ENCODE data around the gene LAMTOR2. TPM values are rescaled to one million over a fixed set of nuclear protein-coding genes. Genes with fewer than 3 reads are reported as not detected.

The LAMTOR2 gene
- polyA plus RNA-seq, 1 donor from 2014 or later, result 81.3 TPM

DNA sequence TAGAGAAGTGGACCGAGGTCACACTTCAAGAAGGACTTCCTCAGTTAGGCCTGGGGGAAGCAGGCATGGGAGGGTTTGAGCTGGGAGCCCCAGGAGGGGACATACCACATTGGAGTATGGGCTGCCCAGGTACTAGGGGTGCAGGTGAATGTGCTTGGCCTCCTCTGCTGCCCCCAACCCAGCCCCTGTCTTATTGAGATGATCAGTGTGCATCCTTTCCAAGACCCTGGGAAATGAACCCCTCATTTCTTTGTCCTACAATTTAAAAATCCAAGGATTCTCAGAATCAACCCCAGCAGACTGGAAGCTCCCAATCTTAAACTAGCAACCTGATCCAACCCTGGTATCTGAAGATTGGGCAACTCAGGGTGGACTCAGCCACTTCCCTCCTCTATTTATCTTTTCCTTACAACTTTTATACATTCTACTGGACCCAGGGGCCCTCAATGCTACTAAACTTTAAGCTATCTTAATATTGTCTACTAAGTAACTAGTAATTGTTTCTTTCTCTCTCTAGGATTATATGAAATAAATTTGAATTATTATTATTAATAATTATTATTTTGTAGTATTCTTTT lies 18.6 kb downstream of the LAMTOR2 start:
- Histone ChIP-seq H3K9me3 (ENCODE audit: low read length) (no peaks in the 10 kb centered on the region), H4K20me1 (ENCODE audit: insufficient read depth) (peaks cover 54% of the 10 kb centered on the region), H3K36me3 (ENCODE audit: insufficient read depth, low read length) (peaks cover 9% of the 10 kb centered on the region), H3F3A (ENCODE audit: insufficient read depth, low read length, poor library complexity, severe bottlenecking) (peaks cover 5% of the 10 kb centered on the region), H2AFZ (ENCODE audit: low read depth, low read length) (no peak overlapping the region), H3K9ac (ENCODE audit: low read length) (no peak overlapping the region), H3K27ac (ENCODE audit: low read length) (no peak overlapping the region), H3K9me2 (ENCODE audit: insufficient read depth, low read length) (no peaks in the 10 kb centered on the region), H3K27me3 (ENCODE audit: insufficient read depth, low read depth, low read length) (no peaks in the 10 kb centered on the region), H3K4me2 (ENCODE audit: low read length) (no peak overlapping the region), H3K79me2 (replicated peaks; ENCODE audit: insufficient read depth, low read length) (peaks cover 44% of the 10 kb centered on the region), H3K4me3 (ENCODE audit: low read length) (no peak overlapping the region)
- TF ChIP-seq POLR2AphosphoS5 (IDR thresholded peaks at IDR 0.05), result no peak
- TF ChIP-seq EP300 (conservative IDR thresholded peaks at IDR 0.05; ENCODE audit: poor library complexity, severe bottlenecking), result no peak
- TF ChIP-seq, protein P1, sequence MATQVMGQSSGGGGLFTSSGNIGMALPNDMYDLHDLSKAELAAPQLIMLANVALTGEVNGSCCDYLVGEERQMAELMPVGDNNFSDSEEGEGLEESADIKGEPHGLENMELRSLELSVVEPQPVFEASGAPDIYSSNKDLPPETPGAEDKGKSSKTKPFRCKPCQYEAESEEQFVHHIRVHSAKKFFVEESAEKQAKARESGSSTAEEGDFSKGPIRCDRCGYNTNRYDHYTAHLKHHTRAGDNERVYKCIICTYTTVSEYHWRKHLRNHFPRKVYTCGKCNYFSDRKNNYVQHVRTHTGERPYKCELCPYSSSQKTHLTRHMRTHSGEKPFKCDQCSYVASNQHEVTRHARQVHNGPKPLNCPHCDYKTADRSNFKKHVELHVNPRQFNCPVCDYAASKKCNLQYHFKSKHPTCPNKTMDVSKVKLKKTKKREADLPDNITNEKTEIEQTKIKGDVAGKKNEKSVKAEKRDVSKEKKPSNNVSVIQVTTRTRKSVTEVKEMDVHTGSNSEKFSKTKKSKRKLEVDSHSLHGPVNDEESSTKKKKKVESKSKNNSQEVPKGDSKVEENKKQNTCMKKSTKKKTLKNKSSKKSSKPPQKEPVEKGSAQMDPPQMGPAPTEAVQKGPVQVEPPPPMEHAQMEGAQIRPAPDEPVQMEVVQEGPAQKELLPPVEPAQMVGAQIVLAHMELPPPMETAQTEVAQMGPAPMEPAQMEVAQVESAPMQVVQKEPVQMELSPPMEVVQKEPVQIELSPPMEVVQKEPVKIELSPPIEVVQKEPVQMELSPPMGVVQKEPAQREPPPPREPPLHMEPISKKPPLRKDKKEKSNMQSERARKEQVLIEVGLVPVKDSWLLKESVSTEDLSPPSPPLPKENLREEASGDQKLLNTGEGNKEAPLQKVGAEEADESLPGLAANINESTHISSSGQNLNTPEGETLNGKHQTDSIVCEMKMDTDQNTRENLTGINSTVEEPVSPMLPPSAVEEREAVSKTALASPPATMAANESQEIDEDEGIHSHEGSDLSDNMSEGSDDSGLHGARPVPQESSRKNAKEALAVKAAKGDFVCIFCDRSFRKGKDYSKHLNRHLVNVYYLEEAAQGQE (IDR thresholded peaks at IDR 0.05; ENCODE audit: borderline replicate concordance), result no peak
- no peak for TF ChIP-seq MXI1 (conservative IDR thresholded peaks at IDR 0.05; ENCODE audit: poor library complexity, severe bottlenecking)
- TF ChIP-seq, protein P2, sequence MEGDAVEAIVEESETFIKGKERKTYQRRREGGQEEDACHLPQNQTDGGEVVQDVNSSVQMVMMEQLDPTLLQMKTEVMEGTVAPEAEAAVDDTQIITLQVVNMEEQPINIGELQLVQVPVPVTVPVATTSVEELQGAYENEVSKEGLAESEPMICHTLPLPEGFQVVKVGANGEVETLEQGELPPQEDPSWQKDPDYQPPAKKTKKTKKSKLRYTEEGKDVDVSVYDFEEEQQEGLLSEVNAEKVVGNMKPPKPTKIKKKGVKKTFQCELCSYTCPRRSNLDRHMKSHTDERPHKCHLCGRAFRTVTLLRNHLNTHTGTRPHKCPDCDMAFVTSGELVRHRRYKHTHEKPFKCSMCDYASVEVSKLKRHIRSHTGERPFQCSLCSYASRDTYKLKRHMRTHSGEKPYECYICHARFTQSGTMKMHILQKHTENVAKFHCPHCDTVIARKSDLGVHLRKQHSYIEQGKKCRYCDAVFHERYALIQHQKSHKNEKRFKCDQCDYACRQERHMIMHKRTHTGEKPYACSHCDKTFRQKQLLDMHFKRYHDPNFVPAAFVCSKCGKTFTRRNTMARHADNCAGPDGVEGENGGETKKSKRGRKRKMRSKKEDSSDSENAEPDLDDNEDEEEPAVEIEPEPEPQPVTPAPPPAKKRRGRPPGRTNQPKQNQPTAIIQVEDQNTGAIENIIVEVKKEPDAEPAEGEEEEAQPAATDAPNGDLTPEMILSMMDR (IDR thresholded peaks at IDR 0.05; ENCODE audit: poor library complexity, severe bottlenecking), result no peak
- no peak for TF ChIP-seq EZH2 (IDR thresholded peaks at IDR 0.05; ENCODE audit: borderline replicate concordance, insufficient read depth, low read length, poor library complexity, severe bottlenecking)
- TF ChIP-seq RAD21 (conservative IDR thresholded peaks at IDR 0.05), result no peak
- no peak for TF ChIP-seq TAF1 (IDR thresholded peaks at IDR 0.05; ENCODE audit: low read depth)
- TF ChIP-seq SMC3 (conservative IDR thresholded peaks at IDR 0.05; ENCODE audit: poor library complexity), result no peak

DNA sequence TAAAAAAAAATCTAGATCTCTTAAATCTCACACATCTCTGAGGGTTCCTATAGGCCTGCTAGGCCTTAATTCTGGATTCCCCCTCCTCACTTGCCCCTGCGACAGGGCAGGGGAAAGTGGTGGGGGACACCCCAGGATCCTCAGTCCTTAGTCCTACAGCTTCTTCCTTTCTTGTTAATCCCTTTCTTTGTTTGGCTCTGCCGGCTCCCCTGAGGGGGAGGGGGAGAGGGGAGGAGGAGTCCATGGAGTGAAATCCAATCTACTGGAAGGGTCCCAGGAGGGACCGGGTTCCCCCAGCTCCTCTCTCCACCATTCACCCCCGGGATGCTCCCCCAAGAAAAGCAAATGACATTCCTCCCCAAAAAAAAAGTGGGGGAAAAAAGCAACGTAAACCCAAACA lies 19.2 kb downstream of the LAMTOR2 start:
- H3K4me3 ChIP-seq (ENCODE audit: low read length), result peak overlapping the region; percentile 45
- H3K36me3 ChIP-seq (ENCODE audit: insufficient read depth, low read length), result peaks cover 9% of the 10 kb centered on the region
- no peak overlapping the region for H3K27ac ChIP-seq (ENCODE audit: low read length)

More for the DNA sequence above, 19.2 kb downstream of the LAMTOR2 start:
- H2AFZ ChIP-seq (ENCODE audit: low read depth, low read length), result no peak overlapping the region
- H3K9ac ChIP-seq (ENCODE audit: low read length), result peak overlapping the region; percentile 23
- H3K9me2 ChIP-seq (ENCODE audit: insufficient read depth, low read length), result no peaks in the 10 kb centered on the region
- TF ChIP-seq EZH2 (IDR thresholded peaks at IDR 0.05; ENCODE audit: borderline replicate concordance, insufficient read depth, low read length, poor library complexity, severe bottlenecking), result no peak
- H3K27me3 ChIP-seq (ENCODE audit: insufficient read depth, low read depth, low read length), result no peaks in the 10 kb centered on the region
- H3K79me2 ChIP-seq (replicated peaks; ENCODE audit: insufficient read depth, low read length), result peaks cover 50% of the 10 kb centered on the region
- H4K20me1 ChIP-seq (ENCODE audit: insufficient read depth), result peaks cover 60% of the 10 kb centered on the region
- no peaks in the 10 kb centered on the region for H3K9me3 ChIP-seq (ENCODE audit: low read length)
- no peak overlapping the region for H3K4me2 ChIP-seq (ENCODE audit: low read length)
- peaks cover 5% of the 10 kb centered on the region for H3F3A ChIP-seq (ENCODE audit: insufficient read depth, low read length, poor library complexity, severe bottlenecking)
